ES-I3 (cell line): ENCODE results near the gene NUP58.
"Not testable (repeated sequence)": the region's sequence is repeated elsewhere in the genome, so short reads cannot be mapped to it uniquely, and the experiment has no call there.

ENCODE experiments used
- H3K36me3 ChIP-seq: 2 replicates; pipeline ENCODE4 v1.6.1; 2013; ENCODE audit warnings: mild to moderate bottlenecking, low read length, control low read depth, moderate library complexity; ENCODE audit not compliant: insufficient read depth
- H3K4me1 ChIP-seq: 2 replicates; pipeline ENCODE4 v1.6.1; 2013; ENCODE audit warnings: mild to moderate bottlenecking, control low read depth, low read length; ENCODE audit not compliant: insufficient read depth
- H3K9ac ChIP-seq: 2 replicates; pipeline ENCODE4 v1.6.1; 2013; ENCODE audit warnings: low read depth, mild to moderate bottlenecking, low read length, moderate library complexity
- H3K9me3 ChIP-seq: 2 replicates; pipeline ENCODE4 v1.6.1; 2013; ENCODE audit warnings: mild to moderate bottlenecking, low read length, moderate library complexity; ENCODE audit not compliant: control insufficient read depth, insufficient read depth

The NUP58 gene

DNA sequence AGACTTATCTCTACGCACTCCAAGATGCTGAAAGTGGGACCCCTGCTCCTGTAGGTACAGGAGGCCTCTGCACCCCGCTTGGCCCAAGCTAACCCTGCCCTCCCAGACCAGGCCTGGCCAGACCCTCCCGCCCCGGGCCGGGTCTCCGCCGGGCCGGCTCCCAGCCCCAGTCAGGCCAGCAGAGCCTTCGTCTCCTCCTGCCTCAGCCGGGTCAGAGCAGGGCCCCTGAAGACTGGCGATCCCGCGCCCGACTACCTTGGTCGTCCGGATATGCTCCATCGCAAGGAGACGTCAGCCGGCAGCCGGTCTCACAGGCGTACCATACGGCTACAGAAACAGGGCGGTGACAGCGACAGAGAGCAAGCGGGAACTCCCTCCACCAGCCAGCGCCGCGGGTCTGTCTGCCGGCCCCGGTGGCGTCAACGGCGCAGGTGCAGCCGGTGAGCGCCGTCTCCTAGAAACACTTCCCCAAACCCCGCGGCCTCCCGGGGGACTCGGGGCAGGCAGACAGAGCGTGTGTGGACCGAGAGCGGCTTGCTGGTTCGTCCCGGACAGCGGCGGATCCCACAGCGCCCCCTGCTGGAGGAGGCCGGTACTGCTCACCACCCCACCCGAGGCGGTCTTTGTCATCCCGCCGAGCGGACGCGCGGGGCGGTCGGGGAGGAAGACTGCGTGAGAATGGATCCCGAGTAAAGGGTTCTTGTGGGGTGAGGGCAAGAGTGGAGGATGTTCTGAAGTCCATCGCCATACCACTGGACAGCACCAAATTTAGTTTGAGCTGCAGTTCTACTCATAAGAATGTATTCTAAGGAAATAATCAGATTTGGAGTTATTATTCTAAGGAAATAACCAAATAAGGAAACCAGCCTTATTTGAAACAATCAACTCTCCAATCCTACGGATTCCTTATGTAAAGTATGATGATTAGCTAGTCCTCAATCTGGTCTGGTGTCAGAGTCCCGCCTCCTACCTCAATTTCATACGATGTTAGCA lies 14.2 kb upstream of the NUP58 start, which contains the start of gene MTMR6:
Gene MTMR6 (minus strand): TSS at position 520 of the 993 bp plus-strand sequence. CDS start 241 bp downstream, at position 279.
- no peaks in the 10 kb centered on the region for H3K9me3 ChIP-seq
- peaks cover 3% of the 10 kb centered on the region; the same call in 1 of the 2 replicates for H3K4me1 ChIP-seq
- no peaks in the 10 kb centered on the region for H3K36me3 ChIP-seq
- peak within 1 kb of the TSS; percentile 89 for H3K9ac ChIP-seq

DNA sequence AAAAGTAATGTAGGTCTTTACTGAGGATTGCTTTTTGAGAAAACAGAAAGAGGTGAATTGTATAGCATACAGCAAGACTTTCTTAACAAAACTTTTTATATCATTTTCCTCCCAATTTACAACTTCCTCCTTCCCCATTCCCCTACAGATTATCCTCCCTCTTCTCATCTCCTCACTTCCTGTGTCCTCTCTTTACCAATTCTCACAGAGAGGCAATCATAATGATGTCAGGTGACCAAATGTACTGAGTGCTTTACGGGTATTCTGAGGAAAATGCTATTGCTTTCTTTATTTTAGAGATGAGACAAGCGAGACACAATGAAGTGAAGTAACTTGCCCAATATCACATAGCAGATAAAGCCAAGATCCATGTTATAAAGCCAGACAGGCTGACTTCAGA lies 12.5 kb upstream of the NUP58 start:
- Histone ChIP-seq H3K4me1 (peaks cover 3% of the 10 kb centered on the region; the same call in 1 of the 2 replicates), H3K9ac (no peak overlapping the region), H3K9me3 (no peaks in the 10 kb centered on the region), H3K36me3 (no peaks in the 10 kb centered on the region)

DNA sequence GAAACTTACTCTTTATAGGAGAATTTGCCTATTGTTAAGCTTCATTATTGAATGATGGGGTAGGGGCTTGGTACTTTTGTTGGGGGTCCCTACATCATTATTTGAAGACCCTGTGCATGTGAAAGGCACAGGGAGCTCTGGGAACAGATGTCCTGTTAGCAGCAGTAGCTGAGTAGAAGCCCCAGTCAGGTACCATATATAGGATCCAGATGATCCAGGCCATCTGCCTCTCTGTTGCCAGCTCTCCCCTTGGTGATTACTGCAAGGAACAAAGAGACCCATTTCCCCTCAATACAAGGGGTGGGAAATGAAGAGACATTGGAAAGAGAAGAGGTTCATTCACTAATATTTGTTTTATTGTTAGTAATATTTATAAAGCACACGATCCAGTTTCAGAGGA lies 9.7 kb upstream of the NUP58 start:
- Histone ChIP-seq H3K9me3 (no peaks in the 10 kb centered on the region), H3K36me3 (no peaks in the 10 kb centered on the region), H3K4me1 (peaks cover 3% of the 10 kb centered on the region; the same call in 1 of the 2 replicates), H3K9ac (no peak overlapping the region)

DNA sequence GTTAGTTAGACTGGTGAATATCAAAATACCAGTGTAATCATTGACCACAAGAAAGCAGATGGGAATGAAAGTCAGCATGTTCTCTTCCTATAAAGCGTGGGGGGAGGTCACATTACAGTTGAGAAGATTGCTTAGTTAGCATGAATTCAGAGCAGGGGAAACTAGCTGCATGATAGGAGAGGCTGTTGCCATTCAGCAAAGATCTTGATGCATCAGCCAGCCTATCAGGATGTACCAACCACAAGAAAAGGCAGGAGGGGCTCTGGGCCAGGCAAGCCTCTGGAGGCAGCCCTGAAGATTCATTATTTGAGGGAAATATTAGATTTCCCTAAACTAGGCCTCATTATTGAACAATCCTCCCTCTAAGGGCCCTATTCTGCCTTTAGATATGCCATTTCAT lies 9.1 kb upstream of the NUP58 start:
- no peaks in the 10 kb centered on the region for H3K36me3 ChIP-seq
- H3K9me3 ChIP-seq: no peaks in the 10 kb centered on the region
- peaks cover 3% of the 10 kb centered on the region; the same call in 1 of the 2 replicates for H3K4me1 ChIP-seq
- H3K9ac ChIP-seq: no peak overlapping the region

DNA sequence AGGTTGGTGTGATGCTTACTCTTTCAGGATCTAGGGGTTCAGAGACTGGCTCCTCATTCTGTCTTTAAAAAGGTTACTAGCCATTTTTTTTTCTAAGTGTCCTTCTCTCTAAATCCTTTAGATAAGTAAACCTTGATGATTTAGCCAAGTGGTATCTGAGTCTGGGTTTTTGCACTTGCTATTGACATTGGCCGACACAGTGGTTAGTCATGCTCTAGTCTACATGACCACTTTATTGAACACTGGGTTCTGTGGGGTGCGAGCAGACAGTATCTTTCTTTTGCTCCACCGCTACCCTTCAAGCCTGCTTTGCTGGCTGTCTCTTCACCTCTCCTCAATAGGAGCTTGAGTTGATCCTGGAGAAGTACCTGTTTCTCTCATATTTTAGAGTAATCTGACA lies 6.2 kb upstream of the NUP58 start:
- Histone ChIP-seq H3K36me3 (no peaks in the 10 kb centered on the region), H3K9ac (no peak overlapping the region), H3K4me1 (peaks cover 3% of the 10 kb centered on the region; the same call in 1 of the 2 replicates), H3K9me3 (no peaks in the 10 kb centered on the region)

DNA sequence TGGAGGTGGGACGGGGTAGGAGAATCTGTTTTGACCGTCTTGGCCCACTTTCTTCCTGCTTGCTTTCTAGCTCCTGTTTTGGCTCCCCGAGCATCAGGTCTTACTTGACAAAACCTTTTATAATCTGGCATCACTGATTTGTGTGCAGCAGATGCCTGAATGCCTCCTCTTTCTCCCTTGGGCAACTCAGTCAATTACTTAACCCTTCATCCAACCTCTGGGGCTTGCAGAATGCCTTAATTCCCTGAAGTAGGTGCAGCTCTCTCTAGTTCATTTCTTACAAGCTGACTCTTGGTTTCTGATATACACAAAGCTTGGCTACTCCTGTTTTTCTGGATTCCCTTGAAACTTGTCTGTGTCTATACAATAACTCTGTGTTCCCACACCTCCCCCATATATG lies 5.7 kb upstream of the NUP58 start:
- Histone ChIP-seq H3K9ac (no peak overlapping the region), H3K9me3 (no peaks in the 10 kb centered on the region), H3K36me3 (no peaks in the 10 kb centered on the region)

DNA sequence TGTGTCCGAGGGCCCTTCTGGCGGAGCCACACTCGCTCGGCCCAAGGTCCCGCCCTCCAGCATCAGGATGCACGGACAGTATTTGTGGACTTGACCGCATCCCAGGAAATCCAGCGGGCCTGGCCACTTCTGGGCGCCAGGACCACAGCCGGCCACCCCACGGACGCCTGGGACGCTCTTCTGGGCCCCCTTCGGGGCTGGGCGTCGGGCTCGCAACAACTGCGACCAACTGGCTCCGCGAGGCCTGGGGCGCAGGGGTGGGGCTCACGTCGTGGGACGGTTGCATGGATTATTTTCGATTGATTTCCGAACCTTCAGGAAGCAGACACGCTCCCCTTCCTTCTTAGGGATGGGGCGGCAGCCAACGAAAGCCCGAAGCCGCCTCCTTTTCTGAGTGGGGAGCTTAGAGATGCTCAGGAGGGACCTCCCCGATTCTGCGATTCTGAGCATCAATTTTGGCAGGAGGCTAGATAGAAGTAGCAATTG lies 521 bp upstream of the NUP58 start:
- no peaks in the 10 kb centered on the region; the same call in 1 of the 2 replicates for H3K36me3 ChIP-seq
- H3K9ac ChIP-seq: peak overlapping the region; percentile 92
- peaks cover 4% of the 10 kb centered on the region; the same call in 1 of the 2 replicates for H3K4me1 ChIP-seq
- H3K9me3 ChIP-seq: no peaks in the 10 kb centered on the region

More for the DNA sequence above, 5.7 kb upstream of the NUP58 start:
- H3K4me1 ChIP-seq: peaks cover 3% of the 10 kb centered on the region; the same call in 1 of the 2 replicates

DNA sequence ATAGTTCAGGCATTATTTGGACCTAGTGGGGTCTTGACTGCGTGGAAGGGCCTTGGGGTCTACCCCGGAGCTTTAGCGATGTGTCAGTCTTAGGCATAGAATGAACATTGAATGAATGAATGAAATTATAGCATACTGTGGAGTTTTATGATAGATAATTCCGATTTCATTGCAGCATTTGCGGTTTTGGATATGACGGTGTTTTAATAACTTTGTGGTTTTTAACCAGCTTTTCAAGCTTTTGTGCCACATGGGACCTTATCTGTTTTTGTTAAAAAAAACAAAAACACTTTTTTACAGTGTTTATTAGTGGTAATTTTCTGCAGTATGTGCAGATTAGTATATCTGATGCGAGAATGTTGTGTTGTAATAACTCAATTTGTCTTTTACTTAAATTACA lies 696 bp downstream of the NUP58 start:
- H3K36me3 ChIP-seq: no peaks in the 10 kb centered on the region; the same call in 1 of the 2 replicates
- H3K4me1 ChIP-seq: peaks cover 4% of the 10 kb centered on the region; the same call in 1 of the 2 replicates
- H3K9ac ChIP-seq: peak overlapping the region; percentile 92
- H3K9me3 ChIP-seq: no peaks in the 10 kb centered on the region

DNA sequence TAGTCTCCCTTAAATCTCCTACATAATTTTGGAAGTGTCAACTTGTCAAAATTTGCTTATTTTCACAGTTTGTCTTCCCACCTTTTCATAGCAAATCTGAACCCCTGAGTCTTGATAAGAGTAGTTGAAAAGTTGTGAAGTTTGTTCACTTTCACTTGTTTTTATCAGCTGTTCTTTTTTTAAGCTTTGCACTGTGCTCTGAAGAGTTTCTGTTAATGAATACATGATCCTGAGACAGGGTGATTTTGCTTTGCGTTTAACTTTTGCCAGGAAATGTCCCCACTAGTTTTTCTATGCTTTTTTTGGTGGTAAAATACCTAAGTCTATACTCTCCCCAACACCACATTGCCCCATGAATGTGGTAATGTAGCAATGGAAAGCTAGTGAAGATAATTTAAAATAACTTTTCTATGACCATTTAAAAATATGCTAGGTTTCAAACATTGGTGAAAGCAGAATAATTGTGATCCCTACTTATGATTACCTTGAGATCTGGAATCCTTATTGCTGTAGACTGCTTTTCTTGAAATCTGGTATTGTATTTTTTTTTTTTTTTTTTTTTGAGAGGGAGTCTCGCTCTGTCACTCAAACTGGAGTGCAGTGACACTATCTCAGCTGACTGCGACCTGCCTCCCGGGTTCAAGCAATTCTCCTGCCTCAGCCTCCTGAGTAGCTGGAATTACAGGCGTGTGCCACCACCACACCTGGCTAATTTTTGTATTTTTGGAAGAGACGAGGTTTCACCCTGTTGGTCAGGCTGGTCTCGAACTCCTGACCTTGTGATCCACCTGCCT lies 5.4 kb downstream of the NUP58 start:
- H3K4me1 ChIP-seq: peaks cover 4% of the 10 kb centered on the region; the same call in 1 of the 2 replicates
- H3K9me3 ChIP-seq: no peaks in the 10 kb centered on the region
- H3K9ac ChIP-seq: no peak overlapping the region
- H3K36me3 ChIP-seq: peaks cover 10% of the 10 kb centered on the region

DNA sequence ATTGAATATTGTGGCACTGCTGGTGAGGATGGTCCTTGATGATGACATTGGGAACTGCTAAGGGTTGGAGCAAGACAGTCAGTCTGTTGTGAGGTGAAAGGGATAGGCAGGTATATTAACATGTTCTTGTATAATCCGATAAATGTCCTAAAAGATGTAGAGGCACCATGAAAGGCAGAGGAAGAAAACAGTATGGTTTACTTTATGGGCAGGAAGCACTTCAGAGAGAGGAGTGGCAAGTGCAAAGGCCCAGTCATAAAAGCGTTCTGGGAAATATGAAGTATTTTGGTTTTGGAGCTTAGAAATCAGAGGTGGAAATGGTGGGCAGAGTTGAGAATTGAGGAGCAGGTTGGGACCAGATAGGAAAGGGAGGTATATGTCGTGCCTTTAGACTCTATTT lies 9.5 kb downstream of the NUP58 start:
- no peaks in the 10 kb centered on the region for H3K4me1 ChIP-seq
- no peaks in the 10 kb centered on the region for H3K9me3 ChIP-seq
- H3K36me3 ChIP-seq: peaks cover 18% of the 10 kb centered on the region
- no peak overlapping the region for H3K9ac ChIP-seq

DNA sequence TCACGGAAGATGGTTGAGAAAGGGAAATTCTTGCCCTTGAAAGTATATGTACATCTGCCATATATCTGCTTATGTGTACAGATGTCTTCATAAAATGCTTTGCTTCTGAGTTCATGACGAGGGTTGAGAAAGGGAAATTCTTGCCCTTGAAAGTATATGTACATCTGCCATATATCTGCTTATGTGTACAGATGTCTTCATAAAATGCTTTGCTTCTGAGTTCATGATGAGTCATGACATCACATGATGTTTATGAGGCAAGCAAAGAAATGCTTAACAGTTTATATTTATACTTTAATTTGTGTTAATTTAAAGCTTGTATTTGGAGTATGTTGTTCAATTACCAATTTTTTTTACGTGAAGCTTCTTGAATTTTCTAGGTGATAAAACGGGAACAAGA lies 17.5 kb downstream of the NUP58 start:
- H3K4me1 ChIP-seq, H3K36me3 ChIP-seq, H3K9ac ChIP-seq, H3K9me3 ChIP-seq: not testable (repeated sequence)

DNA sequence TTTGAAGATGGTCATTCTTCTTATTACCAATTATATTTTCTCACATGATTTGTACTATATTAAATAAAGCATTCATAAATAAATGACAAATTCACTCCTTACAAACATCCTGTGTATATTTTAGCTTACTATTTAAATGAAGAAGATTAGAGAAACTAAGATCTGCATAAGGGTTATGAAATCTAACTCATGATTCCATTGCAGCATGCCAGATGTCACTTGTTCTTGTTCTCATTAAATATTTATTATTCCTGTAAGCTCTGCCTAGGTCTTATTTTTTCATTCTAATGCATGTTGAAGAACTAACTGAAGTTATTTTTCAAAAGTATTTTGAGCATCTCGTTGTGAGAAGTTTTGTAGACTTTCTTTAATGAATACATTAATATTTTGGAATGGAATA lies 18.3 kb downstream of the NUP58 start:
- H3K9me3 ChIP-seq: no peaks in the 10 kb centered on the region
- H3K36me3 ChIP-seq: peaks cover 7% of the 10 kb centered on the region; the same call in 1 of the 2 replicates
- H3K9ac ChIP-seq: no peak overlapping the region
- H3K4me1 ChIP-seq: 0 out of 2 replicates have a peak, but pooled peaks cover 5% of the 10 kb centered on the region

DNA sequence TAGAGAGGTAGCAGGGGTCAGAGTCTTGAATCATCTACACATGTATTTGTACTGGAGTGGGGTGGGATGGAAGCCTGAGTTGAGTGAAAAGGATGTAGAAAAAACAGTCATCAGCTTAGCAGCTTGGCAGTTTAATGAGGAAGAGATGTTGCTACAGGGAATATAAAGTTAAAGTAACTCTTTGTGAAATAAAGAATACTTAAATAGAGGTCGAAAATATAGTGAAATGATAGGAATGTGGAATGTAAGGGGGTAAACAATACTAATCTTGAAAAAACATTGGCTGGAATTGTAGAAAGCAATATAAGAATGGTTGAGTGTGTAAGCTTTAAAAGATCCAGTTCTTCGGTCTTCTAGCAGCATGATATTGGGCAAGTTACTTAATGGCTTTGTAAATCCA lies 22.7 kb downstream of the NUP58 start:
- Histone ChIP-seq H3K4me1 (no peaks in the 10 kb centered on the region), H3K9ac (no peak overlapping the region), H3K36me3 (peaks cover 14% of the 10 kb centered on the region), H3K9me3 (no peaks in the 10 kb centered on the region)

DNA sequence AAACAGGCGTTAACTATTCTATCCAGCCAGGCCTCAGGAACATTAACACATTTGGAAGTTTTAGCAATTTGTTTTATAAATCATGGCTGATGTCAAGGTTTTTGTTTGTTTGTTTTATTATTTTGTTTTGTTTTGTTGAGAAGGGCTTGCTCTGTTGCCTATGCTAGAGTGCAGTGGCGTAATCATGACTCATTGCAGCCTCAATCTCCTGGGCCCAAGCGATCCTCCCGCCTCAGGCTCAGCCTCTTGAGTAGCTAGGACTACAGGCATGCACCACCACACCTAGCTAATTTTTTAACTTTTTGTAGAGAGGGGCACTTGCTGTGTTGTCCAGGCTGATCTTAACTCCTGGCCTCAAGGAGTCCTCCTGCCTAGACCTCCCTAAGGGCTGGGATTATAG lies 28.3 kb downstream of the NUP58 start:
- peaks cover 26% of the 10 kb centered on the region for H3K36me3 ChIP-seq
- H3K9ac ChIP-seq: no peak overlapping the region
- H3K9me3 ChIP-seq: no peaks in the 10 kb centered on the region
- H3K4me1 ChIP-seq: no peaks in the 10 kb centered on the region
